ENCODE results near the gene MBL2. TPM values are rescaled to one million over a fixed set of nuclear protein-coding genes. Genes with fewer than 3 reads are reported as not detected.

Gene MBL2
- polyA plus RNA-seq, 1 of the 3 experiments (the other 2 are of a cell fraction): not detected

DNA sequence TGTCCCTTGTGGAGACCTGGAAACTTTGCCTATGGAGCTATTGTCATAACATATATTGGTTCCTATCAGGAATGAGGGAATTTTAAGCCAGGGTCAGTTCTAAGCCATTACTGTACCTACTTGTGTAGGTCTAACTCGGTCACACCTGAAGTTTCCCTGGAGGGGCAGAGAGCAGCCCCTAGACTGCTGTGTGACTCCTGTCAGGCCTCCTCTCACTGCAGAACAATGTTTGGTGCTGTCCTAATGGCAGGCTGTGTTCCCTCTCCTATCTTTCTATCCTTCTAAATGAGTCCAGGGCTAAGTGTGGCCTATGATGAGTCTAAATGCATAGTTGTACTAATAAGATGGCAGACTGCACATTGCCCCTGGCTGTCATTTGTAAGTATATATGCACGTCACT is 14.2 kb downstream of the MBL2 start:
- Histone ChIP-seq H3K4me3 (ENCODE audit: low read depth in 2 of 2, low read length in 1 of 2) (no peak overlapping the region), H3K4me2 (no peak overlapping the region), H3K9me2 (no peaks in the 10 kb centered on the region), H2AFZ (ENCODE audit: low read depth) (no peak overlapping the region), H3K27ac (ENCODE audit: low read depth in 2 of 2, low read length in 1 of 2) (no peak overlapping the region), H3K4me1 (ENCODE audit: control insufficient read depth in 1 of 2, insufficient read depth in 2 of 2, low read depth in 1 of 2, low read length in 1 of 2) (no peaks in the 10 kb centered on the region; a peak in 1 of 4 replicates), H3F3A (replicated peaks; ENCODE audit: insufficient read depth) (no peaks in the 10 kb centered on the region), H4K20me1 (ENCODE audit: insufficient read depth) (no peaks in the 10 kb centered on the region), H3K9me3 (no peaks in the 10 kb centered on the region), H3K36me3 (replicated peaks in 1 of 2; ENCODE audit: control insufficient read depth in 1 of 2, insufficient read depth in 2 of 2, low read length in 1 of 2) (no peaks in the 10 kb centered on the region), H3K9ac (no peak overlapping the region), H3K27me3 (ENCODE audit: insufficient read depth) (no peaks in the 10 kb centered on the region; the same call in 1 of the 2 replicates), H3K79me2 (ENCODE audit: insufficient read depth) (no peaks in the 10 kb centered on the region)
- no peak for TF ChIP-seq TEAD4 (IDR thresholded peaks at IDR 0.05; ENCODE audit: borderline replicate concordance, insufficient read depth)
- TF ChIP-seq POLR2AphosphoS5 (IDR thresholded peaks at IDR 0.05; ENCODE audit: low read depth, low read length): no peak
- no peak for TF ChIP-seq EZH2phosphoT487 (IDR thresholded peaks at IDR 0.05; ENCODE audit: borderline replicate concordance, low read depth)
- no peak for TF ChIP-seq REST (IDR thresholded peaks at IDR 0.05; ENCODE audit: low read depth, low read length)
- TF ChIP-seq FOXM1 (IDR thresholded peaks at IDR 0.05; ENCODE audit: low read depth): no peak
- TF ChIP-seq TAF1 (IDR thresholded peaks at IDR 0.05; ENCODE audit: borderline replicate concordance, low read depth, low read length): no peak
- TF ChIP-seq MEF2A (IDR thresholded peaks at IDR 0.05; ENCODE audit: borderline replicate concordance, low read depth): no peak
- DNase-seq: no peak
- ChIA-PET CTCF (interaction anchor here (0.6 to 1.5 kb wide), 2 partner anchors 18 to 444 kb away, joined by 3 to 4 read pairs; partner anchors contain the start of gene DKK1), POLR2A (no interaction called here)
- 38% methylated on average over 2 of the region's 2 CpGs for whole genome bisulfite sequencing (ENCODE audit: low lambda C conversion rate)

DNA sequence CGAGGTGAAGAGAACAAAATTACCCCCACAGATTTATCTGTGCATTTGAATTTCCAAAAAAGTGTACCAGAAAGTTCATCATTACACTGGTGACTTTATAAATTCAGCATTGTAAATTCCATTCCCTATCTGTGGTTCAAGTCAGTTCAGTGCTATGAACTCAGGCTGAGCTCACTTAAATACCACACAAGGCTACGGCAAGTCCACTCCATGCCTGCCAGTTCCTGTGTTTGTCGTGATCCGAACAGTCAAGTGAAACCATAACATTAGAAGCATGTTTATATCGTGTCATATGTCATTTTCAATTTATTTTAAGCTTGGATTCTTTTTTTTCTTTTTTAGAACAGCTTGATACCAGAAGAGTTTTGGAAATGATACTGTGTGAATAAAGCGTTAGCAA is 14.8 kb downstream of the MBL2 start:
- ChIA-PET POLR2A (no interaction called here), CTCF (interaction anchor here (1.5 kb wide), 1 partner anchor 17 kb away, joined by 4 read pairs; no protein-coding TSS in a partner anchor)
- no peaks in the 10 kb centered on the region for H3K79me2 ChIP-seq (ENCODE audit: insufficient read depth)
- no peak overlapping the region for H3K27ac ChIP-seq (ENCODE audit: low read depth in 2 of 2, low read length in 1 of 2)
- H3K4me1 ChIP-seq (ENCODE audit: control insufficient read depth in 1 of 2, insufficient read depth in 2 of 2, low read depth in 1 of 2, low read length in 1 of 2): no peaks in the 10 kb centered on the region; a peak in 1 of 4 replicates
- H3K9me3 ChIP-seq: no peaks in the 10 kb centered on the region
- H3K27me3 ChIP-seq (ENCODE audit: insufficient read depth): no peaks in the 10 kb centered on the region; the same call in 1 of the 2 replicates
- H3K9me2 ChIP-seq: no peaks in the 10 kb centered on the region
- TF ChIP-seq RXRA (IDR thresholded peaks at IDR 0.05; ENCODE audit: borderline replicate concordance, low read depth) (no peak), JUND (IDR thresholded peaks at IDR 0.05) (no peak)
- no peaks in the 10 kb centered on the region for H3F3A ChIP-seq (replicated peaks; ENCODE audit: insufficient read depth)
- H3K4me3 ChIP-seq (ENCODE audit: low read depth in 2 of 2, low read length in 1 of 2): no peak overlapping the region
- DNase-seq: no peak
- H4K20me1 ChIP-seq (ENCODE audit: insufficient read depth): no peaks in the 10 kb centered on the region
- no peak overlapping the region for H2AFZ ChIP-seq (ENCODE audit: low read depth)
- no peaks in the 10 kb centered on the region for H3K36me3 ChIP-seq (replicated peaks in 1 of 2; ENCODE audit: control insufficient read depth in 1 of 2, insufficient read depth in 2 of 2, low read length in 1 of 2)
- H3K4me2 ChIP-seq: no peak overlapping the region
- WGBS (ENCODE audit: low lambda C conversion rate): 57% methylated on average over 6 of the region's 6 CpGs
- no peak overlapping the region for H3K9ac ChIP-seq

Measured in SK-N-SH (cell line).